Esophagus squamous epithelium (tissue), 4 donors: ENCODE measurements around the gene EQTN.

Experiments
- CTCF ChIP-seq, 6 experiments: fragments of 450-650 bp in 4 of 6; fragments of 200-600 bp in 2 of 6; sonication (generic) in 2 of 6; IDR thresholded peaks; one replicate each; pipeline ENCODE4 v1.5.1; 2016 to 2019; ENCODE audit warnings: antibody characterized with exemption in 6 of 6, mild to moderate bottlenecking in 4 of 6, moderate library complexity in 4 of 6
- POLR2A ChIP-seq, 4 donors: fragments of 450-650 bp; IDR thresholded peaks; one replicate each; pipeline ENCODE4 v1.6.1; 2017; ENCODE audit warnings: antibody characterized with exemption in 4 of 4, mild to moderate bottlenecking in 4 of 4, moderate library complexity in 3 of 4

GRCh38 chr9:27279611-27280010 is 17.3 kb downstream of the EQTN start:
- TF ChIP-seq CTCF (IDR thresholded peaks at IDR 0.05) (no peak), POLR2A (IDR thresholded peaks at IDR 0.05) (no peak)
